Activated T-helper 1 cell treated with anti-CD3 and anti-CD28 coated beads, Interleukin-2, amount 50 U/mL, for 16 hours (primary cell): Measurements from ENCODE around the gene PPA1.
"Not testable (repeated sequence)": the region's sequence is repeated elsewhere in the genome, so short reads cannot be mapped to it uniquely, and the experiment has no call there.

Source experiments
- DNase-seq, 2 donors: peaks; one replicate each; pipeline ENCODE4 v3.0.0-alpha.2; 2020; ENCODE audit warnings: low read depth in 1 of 2, low spot score in 1 of 2

Gene PPA1

GRCh38 chr10:70222340-70222794, 10.9 kb downstream of the PPA1 start:
- DNase-seq, result no peak

GRCh38 chr10:70221030-70221429, 12.2 kb downstream of the PPA1 start:
- DNase-seq, result no peak

- DNase-seq, result no peak
Measured at GRCh38 chr10:70212879-70213278, 20.4 kb downstream of the PPA1 start.

- no peak for DNase-seq
Measured at GRCh38 chr10:70212277-70212676, 21.0 kb downstream of the PPA1 start.

- DNase-seq, result no peak
Measured at GRCh38 chr10:70206762-70207161, 26.5 kb downstream of the PPA1 start.

GRCh38 chr10:70201105-70201504, 32.1 kb downstream of the PPA1 start:
- DNase-seq, result no peak

- no peak for DNase-seq
Measured at GRCh38 chr10:70198696-70199466, 34.3 kb downstream of the PPA1 start.

GRCh38 chr10:70197235-70197945, 35.8 kb downstream of the PPA1 start:
- no peak for DNase-seq

- no peak for DNase-seq
Measured at GRCh38 chr10:70193391-70193844, 39.8 kb downstream of the PPA1 start.

GRCh38 chr10:70192326-70192968, 40.8 kb downstream of the PPA1 start:
- no peak for DNase-seq

GRCh38 chr10:70191972-70192305, 41.3 kb downstream of the PPA1 start:
- no peak for DNase-seq

- no peak for DNase-seq
Measured at GRCh38 chr10:70191161-70191971, 41.9 kb downstream of the PPA1 start.

GRCh38 chr10:70190581-70190980, 42.6 kb downstream of the PPA1 start:
- no peak for DNase-seq

GRCh38 chr10:70190102-70190501, 43.1 kb downstream of the PPA1 start:
- DNase-seq, result no peak

- DNase-seq, result no peak
Measured at GRCh38 chr10:70188768-70189167, 44.5 kb downstream of the PPA1 start.

- DNase-seq, result no peak
Measured at GRCh38 chr10:70186571-70186970, 46.7 kb downstream of the PPA1 start.

GRCh38 chr10:70186090-70186489, 47.1 kb downstream of the PPA1 start:
- DNase-seq, result no peak

- DNase-seq, result no peak
Measured at GRCh38 chr10:70183304-70183703, 49.9 kb downstream of the PPA1 start.

- DNase-seq, result not testable (repeated sequence)
Measured at GRCh38 chr10:70179209-70179608, 54.0 kb downstream of the PPA1 start.

- no peak for DNase-seq
Measured at GRCh38 chr10:70178139-70178725, 55.0 kb downstream of the PPA1 start.

GRCh38 chr10:70176441-70176840, 56.8 kb downstream of the PPA1 start:
- no peak for DNase-seq
